ENCODE results near the gene RAB11FIP3. TPM values are rescaled to one million over a fixed set of nuclear protein-coding genes. Genes with fewer than 3 reads are reported as not detected.

The RAB11FIP3 gene
- total and polyA plus RNA-seq, 8 donors, result 6.7 to 102 (median 18.1) TPM

DNA sequence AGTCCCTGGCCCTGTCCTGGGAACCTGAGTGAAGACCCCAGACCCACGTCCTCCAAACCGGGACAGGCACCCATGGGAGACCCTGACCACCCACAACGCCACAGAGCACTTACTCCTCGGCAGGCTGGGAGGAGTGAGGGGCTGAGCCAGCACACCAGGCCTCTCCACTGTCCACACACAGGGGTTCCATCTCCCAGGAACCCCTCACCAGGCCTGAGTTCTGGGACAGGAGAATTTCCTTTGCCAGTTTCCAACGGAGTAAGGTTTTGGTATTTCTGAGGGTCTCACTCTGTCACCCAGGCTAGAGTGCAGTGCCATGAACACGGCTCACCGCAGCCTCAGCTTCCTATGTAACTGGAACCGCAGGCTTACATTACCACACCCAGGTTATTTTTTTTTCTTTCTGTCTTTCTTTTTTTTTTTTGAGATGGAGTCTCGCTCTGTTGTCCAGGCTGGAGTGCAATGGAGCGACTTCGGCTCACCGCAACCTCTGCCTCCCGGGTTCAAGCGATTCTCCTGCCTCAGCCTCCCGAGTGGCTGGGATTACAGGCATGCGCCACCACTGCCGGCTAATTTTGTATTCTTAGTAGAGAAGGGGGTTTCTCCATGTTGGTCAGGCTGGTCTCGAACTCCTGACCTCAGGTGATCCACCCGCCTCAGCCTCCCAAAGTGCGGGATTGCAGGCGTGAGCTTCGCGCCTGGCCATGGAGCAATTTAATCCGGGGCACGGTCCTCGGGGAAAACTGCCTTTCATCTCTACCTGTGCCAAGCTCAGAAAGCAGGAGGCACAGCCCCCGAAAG lies 45.3 kb upstream of the RAB11FIP3 start:
- peaks cover 19 to 28% (median 26%) of the 10 kb centered on the region in 4 donors for H3K36me3 ChIP-seq
- H3K27me3 ChIP-seq, result no peaks in the 10 kb centered on the region
- intact Hi-C loops (cut with DNase I; ENCODE audit: low total_unique reads), result no loop called here
- H3K27ac ChIP-seq, result peak overlapping the region; percentile 86 to 97 (median 89)
- peaks cover 42 to 57% (median 52%) of the 10 kb centered on the region in 4 donors for H3K4me1 ChIP-seq
- TF ChIP-seq POLR2AphosphoS5 (IDR thresholded peaks at IDR 0.05), result no peak
- TF ChIP-seq EP300 (IDR thresholded peaks at IDR 0.05), result no peak
- TF ChIP-seq, protein P1, sequence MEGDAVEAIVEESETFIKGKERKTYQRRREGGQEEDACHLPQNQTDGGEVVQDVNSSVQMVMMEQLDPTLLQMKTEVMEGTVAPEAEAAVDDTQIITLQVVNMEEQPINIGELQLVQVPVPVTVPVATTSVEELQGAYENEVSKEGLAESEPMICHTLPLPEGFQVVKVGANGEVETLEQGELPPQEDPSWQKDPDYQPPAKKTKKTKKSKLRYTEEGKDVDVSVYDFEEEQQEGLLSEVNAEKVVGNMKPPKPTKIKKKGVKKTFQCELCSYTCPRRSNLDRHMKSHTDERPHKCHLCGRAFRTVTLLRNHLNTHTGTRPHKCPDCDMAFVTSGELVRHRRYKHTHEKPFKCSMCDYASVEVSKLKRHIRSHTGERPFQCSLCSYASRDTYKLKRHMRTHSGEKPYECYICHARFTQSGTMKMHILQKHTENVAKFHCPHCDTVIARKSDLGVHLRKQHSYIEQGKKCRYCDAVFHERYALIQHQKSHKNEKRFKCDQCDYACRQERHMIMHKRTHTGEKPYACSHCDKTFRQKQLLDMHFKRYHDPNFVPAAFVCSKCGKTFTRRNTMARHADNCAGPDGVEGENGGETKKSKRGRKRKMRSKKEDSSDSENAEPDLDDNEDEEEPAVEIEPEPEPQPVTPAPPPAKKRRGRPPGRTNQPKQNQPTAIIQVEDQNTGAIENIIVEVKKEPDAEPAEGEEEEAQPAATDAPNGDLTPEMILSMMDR (IDR thresholded peaks at IDR 0.05), result no peak
- TF ChIP-seq POLR2A (IDR thresholded peaks at IDR 0.05), result no peak
- 50 to 66% (median 62%) methylated on average over 24 to 27 of the region's 27 CpGs for WGBS, 5 donors
- H3K9me3 ChIP-seq, result no peaks in the 10 kb centered on the region
- no peak for DNase-seq
- H3K4me3 ChIP-seq, result peak overlapping the region; percentile 69 to 99 (median 92)

DNA sequence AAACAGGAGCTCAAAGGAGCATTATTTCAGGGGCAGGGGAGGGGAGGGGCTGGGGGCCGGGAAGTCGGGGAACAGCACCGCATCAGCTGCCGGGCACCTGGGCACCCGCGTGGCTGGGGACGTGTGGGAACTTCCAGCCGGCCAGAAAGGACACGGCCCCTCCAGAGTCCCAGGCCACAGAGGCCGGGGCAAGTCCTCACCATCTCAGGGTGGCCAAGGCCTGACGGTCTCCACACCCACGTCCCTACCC lies 44.8 kb upstream of the RAB11FIP3 start:
- no peak for DNase-seq
- TF ChIP-seq, protein P1 (IDR thresholded peaks at IDR 0.05), result no peak
- TF ChIP-seq EP300 (IDR thresholded peaks at IDR 0.05) (no peak), POLR2A (IDR thresholded peaks at IDR 0.05) (no peak), POLR2AphosphoS5 (IDR thresholded peaks at IDR 0.05) (no peak)
- no peaks in the 10 kb centered on the region for H3K27me3 ChIP-seq
- peak overlapping the region; percentile 69 to 99 (median 92) for H3K4me3 ChIP-seq
- intact Hi-C loops (cut with DNase I; ENCODE audit: low total_unique reads), result no loop called here
- peaks cover 42 to 57% (median 52%) of the 10 kb centered on the region in 4 donors for H3K4me1 ChIP-seq
- WGBS, 5 donors, result 1 to 10% (median 9%) methylated on average over 11 to 12 of the region's 12 CpGs
- peaks cover 17 to 22% (median 21%) of the 10 kb centered on the region in 4 donors for H3K36me3 ChIP-seq
- no peaks in the 10 kb centered on the region for H3K9me3 ChIP-seq
- H3K27ac ChIP-seq, result peak overlapping the region; percentile 82 to 97 (median 89)

DNA sequence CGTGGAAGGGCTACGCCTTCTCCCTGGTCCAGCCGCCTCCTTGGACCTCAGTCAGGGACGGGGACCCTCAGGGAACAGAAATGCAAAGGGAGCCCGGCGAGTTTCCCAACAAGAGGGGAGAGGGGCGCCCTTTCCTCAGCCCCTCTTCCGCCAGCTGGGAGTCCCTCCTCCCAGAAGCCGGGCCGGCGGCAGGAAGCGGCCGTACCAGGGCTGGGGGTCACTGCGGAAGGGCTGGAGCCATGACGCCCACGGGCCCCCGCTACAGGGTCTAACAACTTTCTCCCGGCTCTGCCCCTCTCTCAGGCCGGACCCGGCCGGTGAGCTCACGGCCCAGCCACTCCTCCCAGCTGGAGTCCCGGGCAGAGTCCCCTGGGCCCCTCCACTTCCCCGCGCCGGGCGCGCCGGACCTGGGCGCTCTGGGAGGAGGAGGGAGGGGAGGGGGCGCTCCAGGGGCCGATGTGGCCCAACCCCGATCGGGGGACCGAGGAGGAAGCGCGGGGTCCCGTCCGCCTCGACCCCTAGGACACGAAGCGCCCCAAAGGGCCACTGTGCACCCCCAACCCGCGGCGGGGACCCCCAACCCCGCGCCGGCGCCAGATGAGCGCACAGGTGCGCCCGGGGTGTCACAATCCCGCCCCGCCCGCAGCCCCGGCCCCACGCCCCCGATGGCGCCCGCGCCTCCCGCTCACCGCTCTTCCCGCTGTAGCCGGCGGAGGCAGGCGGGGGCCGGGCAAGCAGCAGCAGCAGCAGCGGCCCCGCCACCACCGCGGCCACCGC lies 44.2 kb upstream of the RAB11FIP3 start:
- Histone ChIP-seq H3K27ac (peak overlapping the region; percentile 82 to 97 (median 89)), H3K27me3 (no peaks in the 10 kb centered on the region), H3K36me3 (peaks cover 12 to 17% (median 16%) of the 10 kb centered on the region in 4 donors), H3K4me3 (peak overlapping the region; percentile 69 to 99 (median 92)), H3K9me3 (no peaks in the 10 kb centered on the region), H3K4me1 (peaks cover 42 to 59% (median 52%) of the 10 kb centered on the region in 4 donors)
- no peak for TF ChIP-seq EP300 (IDR thresholded peaks at IDR 0.05)
- no peak for TF ChIP-seq POLR2AphosphoS5 (IDR thresholded peaks at IDR 0.05)
- DNase-seq, result peak in 1 of 2 donors; percentile 73
- intact Hi-C loops (cut with DNase I; ENCODE audit: low total_unique reads), result no loop called here
- WGBS, 5 donors, result 0 to 5% (median 1%) methylated on average over 8 to 72 of the region's 73 CpGs

DNA sequence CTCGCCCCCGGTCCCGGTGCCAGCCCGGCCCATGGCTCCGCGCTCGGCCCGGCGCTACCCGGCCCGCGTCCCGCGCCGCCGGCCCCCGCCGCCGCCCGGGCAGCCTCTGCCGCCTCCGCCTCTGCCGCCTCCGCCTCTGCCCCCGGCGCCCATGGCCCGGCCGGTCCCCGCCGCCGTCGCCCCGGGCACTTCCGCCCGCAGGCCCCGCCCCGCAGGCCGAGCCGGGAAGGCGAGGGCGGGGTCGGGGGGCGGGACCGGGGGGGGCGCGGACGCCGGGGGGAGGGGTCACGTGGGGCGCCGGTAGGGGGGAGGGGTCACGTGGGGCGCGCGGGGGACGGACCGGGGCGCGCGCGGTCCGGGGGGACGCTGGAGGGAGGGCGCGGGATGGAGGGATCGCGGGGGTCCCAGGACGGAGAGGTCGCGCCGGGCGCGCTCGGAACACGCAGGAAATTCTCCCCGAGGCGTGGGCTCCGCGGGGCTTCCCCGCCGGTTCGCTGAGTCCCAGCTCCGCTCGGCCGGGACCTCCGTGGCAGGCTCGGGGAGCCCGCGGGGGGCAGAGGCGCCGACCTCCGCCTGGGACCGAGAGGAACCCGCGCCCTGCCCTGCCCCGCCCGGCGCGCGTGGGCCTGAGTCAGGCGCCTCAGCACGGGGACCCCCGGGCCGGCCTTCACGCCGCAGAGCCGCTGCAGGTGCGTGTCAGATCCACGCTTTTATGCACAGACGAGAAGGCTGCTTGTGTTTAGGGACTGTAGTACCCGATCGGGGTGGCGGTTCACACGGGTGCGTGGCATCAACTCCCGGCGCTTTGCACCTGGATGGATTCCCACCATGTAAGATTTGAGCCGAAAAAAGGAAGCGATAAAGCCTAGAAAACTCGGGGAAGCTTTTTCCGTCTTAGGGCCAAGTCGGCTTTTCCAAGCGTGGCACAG lies 43.4 kb upstream of the RAB11FIP3 start, which contains the start of gene PGAP6:
PGAP6 (minus strand) TSS at position 190 of the 929 bp plus-strand sequence; CDS start at position 33, 157 bp downstream.
- WGBS, 5 donors, result 0 to 1% (median 1%) methylated on average over 22 to 115 of the region's 123 CpGs
- peak within 1 kb of the TSS; percentile 69 to 99 (median 92) for H3K4me3 ChIP-seq
- H3K36me3 ChIP-seq, result peaks cover 4 to 9% (median 8%) of the 10 kb centered on the region in 4 donors
- H3K27ac ChIP-seq, result peak within 1 kb of the TSS; percentile 82 to 97 (median 92)
- TF ChIP-seq POLR2AphosphoS5 (IDR thresholded peaks at IDR 0.05) (peak in 2 of 3 donors; percentile 42 to 59), POLR2A (IDR thresholded peaks at IDR 0.05) (no peak), EP300 (IDR thresholded peaks at IDR 0.05) (no peak)
- TF ChIP-seq, protein P1 (IDR thresholded peaks at IDR 0.05), result no peak
- no peaks in the 10 kb centered on the region for H3K27me3 ChIP-seq
- no peaks in the 10 kb centered on the region for H3K9me3 ChIP-seq
- DNase-seq, result peak; percentile 79 to 88
- intact Hi-C loops (cut with DNase I; ENCODE audit: low total_unique reads), result no loop called here
- H3K4me1 ChIP-seq, result peaks cover 42 to 61% (median 53%) of the 10 kb centered on the region in 4 donors

Measured in stomach (tissue), 9 donors.